ENCODE data around the gene PLXND1.

The PLXND1 gene

DNA sequence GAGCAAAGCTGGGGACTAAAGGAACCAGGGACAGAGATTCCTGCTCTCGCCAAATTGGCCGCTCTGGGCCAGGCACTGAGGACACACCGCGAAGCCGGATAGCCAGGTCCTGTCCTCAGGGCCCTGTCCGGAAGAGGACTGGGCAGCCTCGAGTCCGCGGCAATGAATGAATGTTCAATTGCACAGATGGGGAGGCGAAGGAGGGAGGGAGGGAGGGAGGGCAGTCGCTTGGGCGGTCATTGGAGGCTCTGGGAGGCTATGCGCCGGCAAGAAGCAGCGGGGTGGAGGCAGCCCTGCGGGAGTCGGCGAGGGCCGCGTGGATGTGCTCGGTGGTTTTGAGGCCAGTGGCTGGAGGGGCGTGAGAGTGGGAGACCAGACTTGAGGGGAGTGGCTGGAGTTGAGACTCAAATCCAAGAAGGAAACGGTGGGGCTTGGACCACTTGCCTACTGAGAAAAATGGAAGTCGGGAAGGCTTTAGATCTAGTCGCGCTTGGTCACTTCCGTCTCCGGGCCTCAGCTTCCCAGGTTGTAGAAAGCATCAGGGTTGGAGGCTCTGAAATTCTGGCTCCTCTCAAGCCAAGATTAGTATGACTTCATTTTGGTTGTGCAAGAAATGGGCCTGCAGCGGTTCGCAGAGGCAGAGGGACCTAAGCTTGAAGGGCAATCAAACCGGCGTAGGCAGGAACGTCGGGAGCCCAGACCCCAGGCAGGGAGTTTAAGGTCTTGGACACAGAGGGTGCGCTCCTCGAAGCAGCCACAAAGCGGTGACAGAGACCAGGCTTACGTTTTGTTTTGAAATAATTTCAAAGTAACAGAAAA lies 21.1 kb upstream of the PLXND1 start:
- peak; percentile 83 for DNase-seq

DNA sequence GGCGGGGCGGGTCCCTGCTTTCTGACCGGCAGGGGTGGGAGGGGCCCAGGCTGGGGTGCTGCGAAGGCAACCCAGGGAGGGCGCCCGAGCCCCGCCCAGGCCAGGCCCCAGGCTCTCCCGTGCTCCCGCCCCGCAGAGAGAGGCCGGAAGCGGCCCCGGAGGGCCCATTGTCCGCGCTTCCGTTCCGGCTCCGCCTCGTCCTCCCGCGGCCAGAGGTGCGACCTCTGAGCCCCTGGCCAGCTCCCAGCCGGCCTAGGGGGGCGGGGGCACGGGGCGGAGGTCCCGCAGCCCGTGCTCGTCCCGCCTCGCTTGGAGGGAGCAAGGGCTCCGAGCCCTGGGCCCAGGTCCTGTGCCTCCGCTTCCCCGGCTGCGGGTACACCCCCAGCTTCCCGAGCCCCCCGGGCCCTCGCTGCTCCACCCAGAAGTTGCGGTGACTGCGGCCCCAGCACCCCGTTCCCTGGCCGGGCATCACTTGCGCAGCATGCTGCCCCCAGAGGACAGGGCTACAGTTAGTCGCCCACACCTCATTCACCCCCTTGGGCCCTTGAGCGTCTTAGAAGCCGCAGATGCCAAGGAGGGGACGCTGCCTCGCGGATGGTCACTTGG lies 20.4 kb upstream of the PLXND1 start:
- peak; percentile 88 for DNase-seq

DNA sequence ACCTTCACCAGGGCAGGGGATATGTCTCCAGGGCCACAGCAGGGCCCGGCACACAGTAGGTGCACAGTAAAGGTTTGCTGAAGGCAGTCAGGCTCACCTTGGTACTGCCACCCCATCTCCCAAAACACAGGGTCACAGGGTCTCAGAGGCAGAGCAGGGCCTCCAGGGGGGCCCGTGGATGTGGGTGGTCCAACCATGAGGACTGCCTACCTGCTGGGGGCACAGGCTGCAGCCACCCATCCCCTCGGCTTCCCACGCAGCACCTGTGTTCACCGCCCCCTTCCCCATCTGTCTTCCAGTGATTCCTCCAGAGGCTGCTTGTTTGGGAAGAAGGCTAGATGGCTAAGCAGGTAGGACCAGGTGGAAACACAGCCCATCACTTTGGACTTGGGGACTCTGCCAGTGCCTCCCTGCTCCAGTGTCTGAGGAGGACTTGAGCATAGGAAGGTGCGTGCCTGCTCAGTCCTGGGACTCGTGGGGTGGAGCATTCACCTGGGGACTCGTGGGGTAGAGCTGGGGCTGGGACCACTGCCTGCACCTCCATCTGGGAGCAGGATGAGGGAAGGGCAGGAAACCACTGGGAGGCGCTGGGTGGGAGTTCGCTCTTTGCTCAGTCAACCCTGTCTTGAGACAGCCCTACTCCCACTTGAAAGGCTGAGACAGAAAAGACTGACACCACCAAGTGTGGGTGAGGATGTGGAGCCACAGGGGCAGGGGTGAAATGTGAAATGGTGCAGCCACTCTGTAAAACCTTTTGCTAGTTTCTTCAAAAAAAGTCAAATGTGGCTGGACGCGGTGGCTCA lies 18.8 kb upstream of the PLXND1 start:
- no peak for DNase-seq

DNA sequence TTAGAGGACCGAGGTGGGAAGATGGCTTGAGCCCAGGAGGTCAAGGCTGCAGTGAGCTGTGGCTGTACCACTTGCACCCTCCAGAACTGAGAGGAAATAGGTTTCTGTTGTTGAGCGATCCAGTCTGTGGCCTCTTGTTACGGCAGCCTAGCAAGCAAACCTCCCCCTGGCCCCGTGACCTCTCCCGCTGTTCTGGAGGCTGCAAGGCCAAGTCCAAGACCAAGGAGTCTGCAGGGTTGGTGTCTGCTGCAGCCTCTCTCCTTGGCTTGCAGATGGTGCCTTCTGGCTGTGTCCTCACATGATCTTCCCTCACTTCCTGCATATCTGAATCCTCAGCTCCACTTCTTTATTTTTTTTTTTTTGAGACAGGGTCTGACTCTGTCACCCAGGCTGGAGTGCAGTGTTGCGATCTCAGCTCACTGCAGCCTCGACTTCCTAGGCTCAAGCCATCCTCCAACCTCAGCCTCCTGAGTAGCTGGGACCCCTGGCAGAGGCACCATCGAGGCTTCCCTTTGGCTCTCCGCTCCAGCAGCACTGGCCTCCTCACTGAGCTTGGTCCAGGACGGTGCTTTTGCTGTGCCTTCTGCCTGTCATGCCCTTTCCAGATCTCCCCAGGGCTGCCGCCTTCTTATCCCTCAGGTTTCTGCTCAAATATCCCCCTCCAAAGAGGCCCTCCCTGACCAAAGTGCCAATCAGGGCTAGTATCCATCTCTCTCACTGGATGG lies 18.0 kb upstream of the PLXND1 start:
- no peak for DNase-seq

DNA sequence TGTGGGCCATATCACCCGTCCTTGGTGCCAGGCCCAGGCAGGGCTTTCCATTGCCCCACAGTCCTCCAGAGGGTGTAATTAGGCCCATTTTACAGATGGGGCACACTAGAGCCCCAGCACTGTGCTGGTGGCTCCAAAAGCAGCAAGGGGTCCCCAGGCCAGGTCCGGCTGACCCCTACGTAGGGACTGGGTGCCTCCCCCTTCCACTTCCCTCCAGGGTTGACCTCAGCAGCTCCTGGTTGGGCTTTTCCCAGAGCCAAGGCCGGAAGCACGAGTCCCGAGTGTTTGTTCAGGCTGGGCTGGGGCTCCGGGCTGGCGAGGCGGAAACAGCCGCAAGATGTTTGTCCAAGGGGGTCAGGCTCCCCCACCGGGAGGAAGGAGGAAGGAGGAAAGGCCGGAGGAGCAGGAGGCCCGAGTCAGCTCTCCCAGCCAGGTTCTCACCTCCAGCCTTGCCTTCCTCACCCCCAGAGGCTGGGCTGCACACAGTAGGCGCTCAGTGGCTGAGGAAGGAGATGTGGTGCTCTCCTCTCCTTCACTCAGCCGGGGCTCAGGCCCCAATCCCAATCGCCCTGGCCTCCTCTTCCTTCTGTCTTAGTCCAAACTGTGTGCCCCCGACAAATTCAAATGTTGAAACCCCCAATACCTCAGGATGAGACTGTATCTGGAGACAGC lies 17.1 kb upstream of the PLXND1 start:
- DNase-seq = no peak

DNA sequence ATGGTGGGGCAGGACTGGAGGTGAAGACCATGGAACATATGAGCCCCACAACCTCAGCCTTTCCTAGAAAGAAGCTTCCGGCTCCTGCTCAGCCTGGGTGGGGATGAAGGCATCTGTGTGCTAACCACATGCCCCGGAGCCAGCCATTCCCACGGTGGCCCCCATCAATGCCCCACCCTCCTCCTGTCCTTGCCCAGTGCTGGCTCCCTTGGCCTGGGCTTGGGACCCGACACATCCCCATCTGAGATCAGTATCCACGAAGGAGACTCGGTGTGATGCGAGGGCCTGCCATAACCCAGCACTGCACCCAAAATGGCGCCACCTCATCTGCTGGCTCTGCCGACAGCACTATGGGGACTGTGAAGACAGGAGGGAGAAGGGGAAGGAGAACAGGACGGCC lies 16.5 kb upstream of the PLXND1 start:
- DNase-seq = no peak

DNA sequence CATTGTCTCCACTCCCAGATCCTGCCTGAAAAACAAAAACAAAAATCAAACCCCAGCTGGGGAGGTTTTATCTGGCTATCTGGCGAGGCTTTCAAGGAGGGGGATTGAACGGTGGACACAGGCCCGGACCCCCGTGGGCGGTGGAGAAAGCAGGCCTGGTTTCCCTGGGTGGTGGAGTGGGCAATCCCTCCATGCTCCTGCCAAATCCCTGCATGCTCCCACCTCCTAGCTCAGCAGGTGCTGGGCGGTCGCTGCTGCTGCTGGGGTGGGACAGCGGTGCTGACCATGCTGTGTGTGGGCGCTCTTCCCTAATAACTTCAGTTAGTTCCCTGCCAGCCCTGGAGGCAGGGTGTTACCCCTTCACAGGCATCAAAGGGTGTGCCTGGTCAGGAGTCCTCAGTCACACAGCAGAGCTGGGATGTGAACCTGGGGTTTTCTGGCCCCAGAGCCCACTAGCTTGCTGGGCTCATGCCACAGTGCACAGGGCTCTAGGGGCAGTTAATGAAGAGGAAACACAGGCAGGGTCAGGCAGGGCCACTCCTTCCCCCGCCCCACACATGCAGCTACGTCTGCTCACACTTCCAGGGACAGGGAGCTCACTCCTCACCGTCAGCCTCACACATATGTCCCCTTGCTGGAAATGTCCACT lies 15.9 kb upstream of the PLXND1 start:
- DNase-seq = no peak

DNA sequence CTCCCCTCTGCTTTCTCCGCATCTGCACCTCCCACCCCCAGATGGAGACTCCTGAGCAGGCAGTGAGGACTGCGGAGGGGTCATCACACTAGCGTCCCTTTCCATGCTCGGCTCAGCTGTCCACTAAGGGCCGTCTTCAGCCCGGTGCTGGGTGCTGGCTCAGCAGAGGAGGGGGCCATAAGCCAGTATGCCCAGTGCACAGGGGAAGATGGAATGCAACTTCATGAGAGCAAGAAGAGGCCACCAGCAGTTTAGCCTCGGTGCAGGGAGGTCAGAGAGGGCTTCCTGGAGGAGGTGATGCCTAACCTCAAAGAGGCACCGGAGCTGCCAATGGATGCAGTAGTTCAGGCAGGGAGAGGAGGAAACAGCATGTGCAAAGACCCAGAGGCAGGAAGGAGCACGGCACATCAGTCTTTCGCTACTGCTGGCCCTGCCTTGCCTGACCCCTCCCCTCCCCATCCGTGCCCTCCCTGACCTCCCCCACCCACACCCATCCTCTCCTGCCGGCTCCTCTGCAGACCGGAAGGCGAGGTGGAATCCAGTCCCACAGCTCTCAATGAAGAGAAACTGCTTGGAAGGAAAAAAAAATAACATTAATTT lies 15.2 kb upstream of the PLXND1 start:
- DNase-seq = no peak

DNA sequence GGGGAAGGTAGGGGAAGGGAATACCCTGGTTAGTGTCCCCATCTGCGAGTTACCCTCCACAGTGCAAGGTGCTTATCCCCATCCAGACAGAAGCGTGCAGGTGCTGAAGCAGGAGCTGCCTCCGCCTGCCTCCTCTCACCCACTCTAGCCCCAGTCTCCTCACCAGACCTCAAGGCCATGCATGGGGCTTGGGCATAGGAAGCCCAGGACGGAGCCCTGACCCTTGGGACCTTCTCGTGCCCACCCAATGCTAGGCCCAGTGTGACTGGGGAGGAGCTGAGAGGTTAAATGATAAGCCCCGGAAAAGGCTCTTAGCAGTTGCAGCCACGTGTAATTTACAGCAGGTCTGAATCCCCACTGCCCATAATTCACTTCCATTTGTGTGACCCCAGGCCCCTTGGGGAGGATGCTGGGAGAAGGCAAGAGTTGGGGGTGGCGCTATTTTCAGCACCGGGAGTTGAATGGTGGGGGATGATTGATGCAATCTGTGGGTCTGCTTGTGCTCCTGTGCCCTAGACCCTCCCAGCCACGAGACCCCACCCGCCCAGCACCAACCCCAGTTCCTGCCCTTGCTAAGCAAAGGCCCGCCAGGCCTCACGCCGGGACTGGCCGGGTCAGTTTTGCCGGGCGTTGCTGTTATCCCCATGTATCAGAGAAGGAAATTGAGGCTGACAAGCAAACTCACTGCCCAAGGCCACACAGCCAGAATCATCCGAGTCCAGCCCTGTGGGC lies 14.5 kb upstream of the PLXND1 start:
- DNase-seq = no peak

DNA sequence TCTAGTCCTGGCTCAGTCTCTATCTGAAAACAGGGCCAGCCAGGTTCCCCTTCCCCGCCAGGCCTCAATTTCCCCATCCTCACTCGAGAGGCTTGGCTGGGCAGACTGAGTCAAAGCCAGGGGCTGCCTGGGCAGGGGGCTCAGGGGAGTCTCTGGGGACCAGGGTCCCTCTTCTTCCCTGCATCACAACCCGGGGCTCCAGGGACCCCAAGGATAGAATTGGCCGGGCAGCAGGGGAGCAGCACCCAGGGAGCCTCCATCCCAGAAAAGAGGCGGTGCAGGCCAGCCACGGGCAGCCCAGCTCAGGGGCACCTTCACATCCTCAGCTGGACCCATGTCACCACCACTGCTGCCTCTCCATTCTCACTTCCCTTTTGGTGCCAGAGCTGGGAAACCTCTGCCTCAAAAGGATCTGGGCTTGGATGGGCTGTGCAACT lies 13.3 kb upstream of the PLXND1 start:
- DNase-seq = no peak

DNA sequence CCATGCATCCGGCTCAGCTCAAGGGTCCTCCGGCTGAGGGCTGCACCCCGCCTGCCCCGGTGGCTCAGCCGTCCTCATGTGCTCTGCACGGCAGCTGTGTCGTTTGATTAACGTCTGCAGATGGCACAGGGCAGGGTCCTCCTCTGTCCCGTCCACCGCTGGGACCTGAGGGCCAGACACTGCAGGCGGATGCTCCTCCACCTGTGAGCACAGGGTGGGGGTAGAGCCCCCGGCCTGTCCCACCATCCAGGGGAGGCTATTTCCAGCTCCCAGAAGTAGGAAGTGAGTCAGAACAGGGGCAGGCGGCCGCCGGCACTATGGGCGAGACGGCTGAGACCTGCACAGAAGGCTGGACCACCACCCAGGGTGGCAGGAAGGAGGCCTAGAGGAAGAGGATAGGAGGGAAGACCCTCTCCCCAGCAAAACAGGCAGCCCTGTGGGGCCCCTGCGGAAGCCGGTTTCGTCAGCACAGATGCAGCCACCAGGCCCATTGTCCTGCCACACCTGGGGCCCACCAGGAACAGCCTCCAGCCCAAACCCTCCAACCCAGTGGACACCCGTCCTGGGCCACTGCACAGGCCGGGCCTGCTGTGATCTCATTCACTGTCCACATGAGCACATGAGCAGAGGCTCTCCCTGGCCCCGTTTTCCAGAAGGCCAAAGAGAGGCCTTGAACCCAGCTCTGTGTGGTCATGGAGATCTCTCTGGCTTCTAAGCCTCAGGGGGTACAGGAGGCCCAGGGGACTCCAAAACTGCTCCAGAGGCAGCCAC lies 12.6 kb upstream of the PLXND1 start:
- DNase-seq = no peak

DNA sequence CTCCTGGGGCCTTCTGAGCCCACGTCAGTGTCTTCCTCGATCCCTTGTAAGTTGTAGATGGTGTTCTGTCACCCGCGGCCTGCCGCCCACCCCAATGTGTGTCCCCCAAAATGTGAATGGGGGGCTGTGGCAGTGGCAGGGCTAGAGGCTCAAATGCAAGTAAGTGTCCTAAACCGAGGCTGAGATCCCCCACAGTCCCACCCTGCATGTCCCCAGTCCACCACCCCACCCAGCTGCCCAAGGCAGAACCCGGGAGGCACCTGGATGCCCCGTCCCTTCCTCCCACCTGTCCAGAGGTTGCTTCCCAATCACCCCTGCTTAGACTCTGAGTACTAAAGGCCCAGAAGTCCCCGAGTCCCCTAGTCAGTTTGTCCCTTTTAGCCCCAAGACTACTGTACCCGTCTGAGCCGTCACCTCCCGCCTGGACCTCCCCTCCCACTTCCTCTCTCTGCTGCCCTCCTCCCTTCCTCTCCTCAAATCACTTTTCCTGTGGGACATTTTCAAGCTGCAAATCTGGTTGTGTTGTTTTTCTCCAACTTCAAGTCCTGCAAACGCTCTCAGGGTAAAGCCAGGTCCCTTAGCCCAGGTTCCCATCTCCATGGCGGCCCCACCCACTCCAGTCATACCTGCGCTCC lies 11.8 kb upstream of the PLXND1 start:
- DNase-seq = no peak

DNA sequence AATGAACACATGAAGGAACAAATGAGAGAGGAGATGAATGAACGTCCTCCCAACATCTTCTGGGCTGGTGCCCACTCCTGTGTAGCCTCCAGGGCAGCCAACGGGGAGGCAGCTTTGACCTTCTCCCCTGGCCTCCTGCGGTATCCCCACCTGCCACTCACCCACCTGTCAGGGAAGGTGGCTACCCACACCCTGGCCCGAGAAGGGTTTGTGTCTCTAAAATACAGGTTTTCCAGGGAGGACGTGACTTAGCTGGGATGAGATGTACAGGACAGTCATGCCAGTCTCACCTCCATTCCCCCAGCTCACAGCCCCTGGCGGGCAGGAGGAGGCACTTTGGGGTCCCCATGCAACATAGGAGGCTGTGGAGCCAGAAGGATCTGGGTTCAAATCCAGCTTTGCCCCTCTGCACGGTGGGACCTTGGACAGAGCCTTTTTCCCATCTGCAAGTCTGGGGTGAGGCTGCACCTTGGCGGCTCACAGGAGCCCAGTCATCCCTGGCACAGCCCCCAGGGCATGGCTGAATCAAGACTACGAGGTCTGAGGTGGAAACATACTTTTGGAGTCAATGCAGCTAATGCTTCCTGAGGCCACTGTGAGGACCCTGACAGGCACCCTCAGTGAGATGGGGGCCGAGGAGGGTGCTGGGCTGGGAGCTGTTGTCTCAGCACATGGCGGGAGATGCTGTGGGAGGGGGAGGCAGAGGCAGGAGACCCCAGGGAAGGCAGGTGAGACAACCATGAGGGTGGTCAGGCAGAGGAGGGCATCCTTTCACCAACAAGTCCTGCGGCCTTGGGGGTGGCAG lies 11.1 kb upstream of the PLXND1 start:
- no peak for DNase-seq

DNA sequence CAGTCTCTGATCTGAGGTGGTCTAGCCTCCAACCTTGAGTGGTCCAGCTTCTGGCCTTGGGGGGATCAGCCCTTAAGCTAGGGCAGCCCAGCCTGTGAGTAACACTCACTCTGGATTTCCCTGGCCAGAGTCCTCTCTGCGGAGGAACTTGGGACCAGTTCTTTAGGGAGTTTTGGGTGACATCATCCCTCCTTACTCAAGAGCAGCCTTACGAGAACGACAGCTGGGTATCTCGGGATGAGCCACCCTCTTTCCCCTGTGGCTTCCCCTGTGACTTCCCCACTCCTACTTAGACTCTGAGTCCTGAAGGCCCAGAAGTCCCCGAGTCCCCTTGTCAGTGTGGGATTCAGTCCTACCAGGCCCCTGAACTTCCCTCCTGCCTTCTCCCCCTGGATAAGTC lies 10.2 kb upstream of the PLXND1 start:
- DNase-seq = no peak

DNA sequence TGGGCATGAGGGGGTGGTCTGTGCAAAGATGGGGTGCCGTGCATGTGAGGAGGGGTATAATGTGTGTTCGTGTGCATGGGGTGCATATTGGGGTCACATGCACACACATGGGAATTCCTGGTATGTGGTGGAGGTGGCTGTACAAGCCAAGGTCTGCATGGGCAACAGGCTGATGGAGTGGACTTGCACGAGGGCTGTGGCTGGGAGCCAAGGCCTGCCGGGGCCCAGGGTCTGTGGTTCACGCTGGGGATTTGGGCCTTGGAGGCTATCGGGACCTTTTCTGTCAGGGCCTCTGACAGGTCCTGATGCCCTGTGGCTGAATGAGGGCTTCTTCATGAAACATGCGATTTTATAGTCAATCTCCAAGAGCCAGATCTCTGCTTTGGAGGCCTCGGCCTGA lies 9.8 kb upstream of the PLXND1 start:
- DNase-seq = no peak

DNA sequence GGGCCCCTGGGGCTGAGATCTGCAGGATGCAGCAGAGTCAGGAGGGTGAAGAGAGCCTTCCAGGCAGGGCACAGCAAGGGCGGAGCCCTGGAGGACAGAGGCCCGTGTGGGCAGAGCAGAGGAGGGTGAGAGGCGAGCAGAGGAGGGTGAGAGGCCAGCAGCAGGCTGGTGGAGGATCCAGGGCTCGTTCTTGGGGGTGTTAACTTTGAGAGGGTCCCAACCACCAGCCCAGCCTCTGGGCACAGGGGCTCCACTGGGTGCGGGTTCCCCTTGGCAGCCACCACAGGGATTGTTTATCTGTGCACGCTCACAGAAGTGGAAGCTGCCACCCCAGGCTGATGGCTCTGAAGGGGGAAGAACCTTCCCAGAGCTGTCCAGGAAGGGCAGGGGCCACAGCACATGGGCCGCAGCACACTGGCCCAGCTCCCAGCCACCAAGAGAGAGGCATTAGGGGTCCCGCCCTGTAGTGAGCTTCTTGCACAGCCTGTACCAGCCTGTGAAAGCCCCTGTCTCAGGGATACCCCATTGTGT lies 9.3 kb upstream of the PLXND1 start:
- DNase-seq = no peak

DNA sequence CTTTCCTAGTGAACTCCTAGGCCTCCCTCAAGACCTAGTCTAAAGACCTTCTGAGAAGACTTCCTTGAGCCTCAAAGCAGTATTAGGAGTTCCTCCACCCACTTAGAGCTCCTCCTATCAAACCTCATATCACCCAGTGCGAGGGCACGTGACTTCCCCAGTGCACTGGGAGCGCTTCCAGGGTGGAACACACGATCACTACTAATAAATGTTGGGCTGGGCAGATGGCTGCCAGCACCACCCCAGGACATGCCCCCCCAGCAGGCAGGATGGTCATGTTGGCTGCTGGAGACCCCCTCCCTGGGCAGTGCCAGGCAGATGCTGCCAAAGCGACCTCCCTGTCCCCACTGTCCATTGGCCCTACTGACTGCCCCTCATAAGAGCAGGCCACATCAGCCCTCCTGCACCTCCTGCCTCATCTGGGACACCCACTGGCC lies 8.5 kb upstream of the PLXND1 start:
- no peak for DNase-seq

DNA sequence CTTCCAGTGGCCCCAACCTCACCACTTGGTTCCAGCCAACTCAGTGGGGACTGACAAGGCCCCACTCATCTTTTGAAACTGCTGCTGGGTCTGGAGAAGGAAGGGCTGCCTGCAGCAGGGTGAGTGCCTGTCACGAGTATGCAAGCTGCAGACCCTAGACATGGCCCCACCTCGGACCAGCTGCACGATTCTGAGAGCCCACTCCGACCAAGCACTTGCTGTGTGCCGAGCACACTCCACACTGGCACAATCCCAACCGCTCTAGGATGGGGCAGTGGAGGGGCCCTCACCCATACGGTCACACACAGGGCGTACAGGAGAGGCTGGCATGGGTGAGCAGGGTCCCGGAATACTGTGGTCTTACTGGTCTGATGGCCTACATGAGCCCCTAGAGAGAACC lies 8.0 kb upstream of the PLXND1 start:
- DNase-seq = no peak
